Osteocyte (in vitro differentiated cells): ENCODE measurements around the gene ANK2. TPM values are rescaled to one million over a fixed set of nuclear protein-coding genes. Genes with fewer than 3 reads are reported as not detected.

Experiments
- DNase-seq: peaks from one replicate; pipeline ENCODE4 v3.0.0; 2021; ENCODE audit warnings: mixed read lengths; ENCODE audit not compliant: unreplicated experiment; ENCODE audit errors: extremely low spot score
- H3K27ac Mint-ChIP-seq: one replicate; pipeline ENCODE4 v1.8.0; 2021; ENCODE audit warnings: mild to moderate bottlenecking, mixed read lengths; ENCODE audit not compliant: unreplicated experiment
- H3K27me3 Mint-ChIP-seq: one replicate; pipeline ENCODE4 v1.8.0; 2021; ENCODE audit warnings: mixed read lengths; ENCODE audit not compliant: unreplicated experiment
- H3K36me3 Mint-ChIP-seq: one replicate; pipeline ENCODE4 v1.8.0; 2021; ENCODE audit warnings: mixed read lengths; ENCODE audit not compliant: unreplicated experiment
- H3K4me1 Mint-ChIP-seq: one replicate; pipeline ENCODE4 v1.8.0; 2021; ENCODE audit warnings: mixed read lengths; ENCODE audit not compliant: unreplicated experiment
- H3K4me3 Mint-ChIP-seq: one replicate; pipeline ENCODE4 v1.8.0; 2021; ENCODE audit warnings: mild to moderate bottlenecking, moderate library complexity, mixed read lengths; ENCODE audit not compliant: unreplicated experiment
- H3K9me3 Mint-ChIP-seq: one replicate; pipeline ENCODE4 v1.8.0; 2021; ENCODE audit warnings: mixed read lengths; ENCODE audit not compliant: unreplicated experiment
- total RNA-seq: library from RNA; stranded (reverse); gene quantifications from 2 replicates; pipeline ENCODE4 v1.2.1, GENCODE V29; 2021
- TF ChIP-seq, protein P1 (sequence below): fragments of 200-600 bp; sonication (generic); IDR thresholded peaks from 2 replicates; pipeline ENCODE4 v1.5.0; 2021; ENCODE audit warnings: antibody characterized with exemption, mild to moderate bottlenecking, moderate library complexity

ANK2 gene
- total RNA-seq, 1 donor from 2014 or later: 17.2 TPM

DNA sequence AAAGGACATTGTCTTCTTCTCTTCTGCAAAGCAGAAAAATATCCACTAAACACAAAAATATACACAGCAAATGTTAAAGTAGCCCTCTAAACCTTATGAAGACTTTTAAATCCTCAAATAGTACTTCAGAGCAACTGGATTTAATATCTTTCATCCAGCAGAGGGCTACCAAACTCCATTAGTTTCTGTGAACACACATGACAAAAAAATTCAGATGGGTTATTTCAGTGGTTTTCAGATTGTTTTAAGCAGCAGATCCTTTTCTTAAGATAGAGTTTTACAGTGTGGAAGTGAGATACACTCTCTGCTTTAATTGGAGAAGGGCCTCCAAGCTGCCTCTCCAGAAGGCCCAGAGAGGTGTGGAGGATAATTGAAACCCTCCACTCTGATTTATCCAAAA lies 56.7 kb downstream of the ANK2 start:
- H3K27me3 Mint-ChIP-seq: no peaks in the 10 kb centered on the region
- DNase-seq: no peak
- no peak overlapping the region for H3K27ac Mint-ChIP-seq
- no peaks in the 10 kb centered on the region for H3K36me3 Mint-ChIP-seq
- peaks cover 8% of the 10 kb centered on the region for H3K4me1 Mint-ChIP-seq
- TF ChIP-seq, protein P1, sequence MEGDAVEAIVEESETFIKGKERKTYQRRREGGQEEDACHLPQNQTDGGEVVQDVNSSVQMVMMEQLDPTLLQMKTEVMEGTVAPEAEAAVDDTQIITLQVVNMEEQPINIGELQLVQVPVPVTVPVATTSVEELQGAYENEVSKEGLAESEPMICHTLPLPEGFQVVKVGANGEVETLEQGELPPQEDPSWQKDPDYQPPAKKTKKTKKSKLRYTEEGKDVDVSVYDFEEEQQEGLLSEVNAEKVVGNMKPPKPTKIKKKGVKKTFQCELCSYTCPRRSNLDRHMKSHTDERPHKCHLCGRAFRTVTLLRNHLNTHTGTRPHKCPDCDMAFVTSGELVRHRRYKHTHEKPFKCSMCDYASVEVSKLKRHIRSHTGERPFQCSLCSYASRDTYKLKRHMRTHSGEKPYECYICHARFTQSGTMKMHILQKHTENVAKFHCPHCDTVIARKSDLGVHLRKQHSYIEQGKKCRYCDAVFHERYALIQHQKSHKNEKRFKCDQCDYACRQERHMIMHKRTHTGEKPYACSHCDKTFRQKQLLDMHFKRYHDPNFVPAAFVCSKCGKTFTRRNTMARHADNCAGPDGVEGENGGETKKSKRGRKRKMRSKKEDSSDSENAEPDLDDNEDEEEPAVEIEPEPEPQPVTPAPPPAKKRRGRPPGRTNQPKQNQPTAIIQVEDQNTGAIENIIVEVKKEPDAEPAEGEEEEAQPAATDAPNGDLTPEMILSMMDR: peak; percentile 67
- no peaks in the 10 kb centered on the region for H3K9me3 Mint-ChIP-seq
- H3K4me3 Mint-ChIP-seq: no peak overlapping the region

DNA sequence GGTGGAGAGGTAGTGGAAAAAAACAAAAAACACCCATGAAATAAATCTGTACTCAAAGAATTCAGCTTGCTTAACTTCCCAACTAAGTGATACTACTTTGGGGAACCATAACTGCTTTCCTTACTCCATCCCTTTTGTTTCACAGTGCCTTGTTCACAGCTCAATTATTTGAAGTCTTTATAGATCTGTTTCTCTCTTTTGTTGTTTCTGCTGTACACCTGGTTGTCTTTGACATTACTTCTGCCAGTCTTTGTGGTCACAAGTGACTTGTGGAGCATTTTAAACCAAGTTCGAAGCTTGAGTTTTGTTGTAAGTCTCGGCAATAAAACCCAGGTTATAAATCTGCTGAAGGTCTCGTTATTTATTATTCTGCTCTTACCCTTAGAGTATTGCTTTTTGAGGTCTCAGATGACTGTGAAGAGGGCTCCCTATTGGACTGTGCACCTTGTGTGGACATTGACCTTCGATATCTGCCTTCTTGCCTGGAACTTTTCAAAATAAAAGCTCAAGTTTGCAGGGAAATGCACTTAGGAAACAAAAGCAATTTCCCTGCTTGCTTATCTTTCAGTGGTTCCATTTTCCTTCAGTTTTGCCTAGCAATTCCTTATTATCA lies 59.8 kb downstream of the ANK2 start:
- TF ChIP-seq, protein P1: no peak
- Mint-ChIP-seq H3K9me3 (no peaks in the 10 kb centered on the region), H3K4me3 (no peak overlapping the region), H3K36me3 (no peaks in the 10 kb centered on the region), H3K27me3 (no peaks in the 10 kb centered on the region), H3K27ac (no peak overlapping the region), H3K4me1 (peaks cover 5% of the 10 kb centered on the region)
- no peak for DNase-seq

DNA sequence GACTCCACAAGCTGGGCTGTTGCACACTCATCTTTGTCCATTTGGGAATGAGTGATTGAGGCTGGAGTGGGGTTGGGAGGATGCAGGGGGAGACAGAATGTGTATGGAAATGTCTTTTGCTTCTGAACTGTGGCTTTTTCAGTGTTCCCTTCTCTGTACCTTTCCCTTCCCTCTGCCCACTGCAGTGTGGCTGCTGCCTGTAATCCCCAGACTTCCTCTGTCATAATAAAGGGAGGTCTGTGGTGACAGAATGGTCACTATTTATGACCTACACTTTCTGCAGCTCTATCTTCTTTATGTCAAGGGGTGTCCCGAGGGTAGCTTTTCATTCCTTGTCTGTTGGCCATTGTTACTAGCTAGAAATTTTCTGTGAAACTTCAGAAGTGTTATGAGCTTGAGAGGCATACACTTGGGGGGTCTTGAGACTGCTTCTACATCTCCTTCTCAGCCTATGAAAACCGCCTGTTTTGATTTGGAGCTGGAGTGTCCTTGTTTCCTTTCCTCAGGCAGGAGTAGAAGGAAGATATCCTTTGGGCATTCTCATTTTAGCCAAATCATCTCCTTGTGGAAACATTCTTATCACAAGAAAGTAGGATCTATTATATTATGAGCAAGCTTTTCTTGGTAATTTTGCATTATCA lies 63.0 kb downstream of the ANK2 start:
- Mint-ChIP-seq H3K27me3 (no peaks in the 10 kb centered on the region), H3K36me3 (no peaks in the 10 kb centered on the region), H3K27ac (no peak overlapping the region), H3K4me1 (no peaks in the 10 kb centered on the region), H3K4me3 (no peak overlapping the region), H3K9me3 (no peaks in the 10 kb centered on the region)
- no peak for DNase-seq
- TF ChIP-seq, protein P1: no peak

DNA sequence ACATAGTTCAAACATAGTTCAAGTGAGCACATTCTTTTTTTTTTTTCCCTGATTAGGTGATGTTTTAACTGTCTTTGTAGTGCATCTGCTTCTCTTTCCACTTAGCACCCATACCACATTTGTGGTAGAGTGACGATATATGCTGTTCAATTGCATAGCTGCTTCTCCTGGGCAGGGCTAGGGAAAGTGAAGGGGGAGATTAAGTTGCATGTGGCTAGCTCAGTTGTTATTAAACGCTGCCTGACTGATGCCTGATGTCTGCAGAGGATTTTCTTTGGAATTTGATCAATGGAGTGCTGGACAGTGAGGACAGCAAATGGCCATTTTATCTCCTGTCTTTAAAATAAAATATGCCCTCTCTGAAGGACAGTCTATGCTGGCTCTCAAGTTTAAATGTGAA lies 63.7 kb downstream of the ANK2 start:
- no peaks in the 10 kb centered on the region for H3K4me1 Mint-ChIP-seq

DNA sequence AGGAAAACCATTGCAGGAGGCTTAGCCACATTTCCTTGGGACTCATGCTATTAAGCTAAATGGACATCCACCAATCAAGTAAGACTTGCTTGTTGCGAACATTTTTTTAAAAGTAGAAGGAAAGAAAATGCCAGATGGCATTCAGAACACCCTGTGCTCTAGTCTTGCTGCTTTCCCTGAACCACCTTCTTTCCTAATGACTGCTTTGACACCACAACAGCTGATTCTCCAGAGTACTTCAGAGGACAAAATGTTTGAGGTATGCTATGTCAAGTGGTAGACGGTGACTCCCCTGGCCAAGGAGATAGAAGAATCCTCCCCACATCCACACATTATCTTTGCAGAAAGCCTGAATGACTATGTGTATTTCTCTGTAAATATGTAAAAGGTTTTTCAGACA lies 65.4 kb downstream of the ANK2 start:
- Mint-ChIP-seq H3K27ac (no peak overlapping the region), H3K4me3 (no peak overlapping the region), H3K36me3 (no peaks in the 10 kb centered on the region), H3K9me3 (no peaks in the 10 kb centered on the region), H3K27me3 (no peaks in the 10 kb centered on the region), H3K4me1 (no peaks in the 10 kb centered on the region)
- TF ChIP-seq, protein P1: no peak
- no peak for DNase-seq

More for the DNA sequence above, 63.7 kb downstream of the ANK2 start:
- no peaks in the 10 kb centered on the region for H3K36me3 Mint-ChIP-seq
- no peaks in the 10 kb centered on the region for H3K27me3 Mint-ChIP-seq
- H3K4me3 Mint-ChIP-seq: no peak overlapping the region
- H3K27ac Mint-ChIP-seq: no peak overlapping the region
- DNase-seq: no peak
- TF ChIP-seq, protein P1: no peak
- no peaks in the 10 kb centered on the region for H3K9me3 Mint-ChIP-seq
